GM23338 (cell line): ENCODE data around the gene GPRC5D. TPM values are rescaled to one million over a fixed set of nuclear protein-coding genes. Genes with fewer than 3 reads are reported as not detected.

Experiments
- ATAC-seq: fragments of 200-7000 bp; cut with Tn5 transposase; 3 replicates; pipeline ENCODE4 v1.9.1; 2020
- DNase-seq: peaks from one replicate; pipeline ENCODE4 v3.0.0-alpha.2; 2015; ENCODE audit warnings: low spot score
- H2AFZ ChIP-seq: fragments of 200-600 bp; sonication (generic); 2 replicates; pipeline ENCODE4 v1.8.0; 2016; ENCODE audit warnings: antibody characterized with exemption, mild to moderate bottlenecking, moderate library complexity
- H3F3A ChIP-seq: fragments of 200-600 bp; sonication (generic); replicated peaks from 2 replicates; pipeline ENCODE4 v1.8.0; 2017; ENCODE audit warnings: antibody characterized with exemption, mixed run types, low read depth
- H3K27ac ChIP-seq: fragments of 200-600 bp; sonication (generic); 2 replicates; pipeline ENCODE4 v1.6.1; 2016; ENCODE audit warnings: low read depth
- H3K27me3 ChIP-seq: fragments of 200-600 bp; sonication (generic); 2 replicates; pipeline ENCODE4 v1.8.0; 2016; ENCODE audit warnings: mild to moderate bottlenecking, mixed run types, moderate library complexity; ENCODE audit not compliant: insufficient read depth
- H3K36me3 ChIP-seq: fragments of 200-600 bp; sonication (generic); 2 replicates; pipeline ENCODE4 v1.8.0; 2016; ENCODE audit warnings: mild to moderate bottlenecking; ENCODE audit not compliant: insufficient read depth
- H3K4me1 ChIP-seq: fragments of 200-600 bp; sonication (generic); 2 replicates; pipeline ENCODE4 v1.8.0; 2016; ENCODE audit warnings: mild to moderate bottlenecking, moderate library complexity; ENCODE audit not compliant: insufficient read depth
- H3K4me2 ChIP-seq: fragments of 200-600 bp; sonication (generic); 2 replicates; pipeline ENCODE4 v1.7.1; 2017; ENCODE audit warnings: mixed run types
- H3K4me3 ChIP-seq: fragments of 200-600 bp; sonication (generic); 2 replicates; pipeline ENCODE4 v1.6.1; 2016; ENCODE audit warnings: mixed run types
- H3K79me2 ChIP-seq: fragments of 200-600 bp; sonication (generic); replicated peaks from 2 replicates; pipeline ENCODE4 v1.8.0; 2017; ENCODE audit warnings: mild to moderate bottlenecking; ENCODE audit not compliant: insufficient read depth
- H3K9me2 ChIP-seq: fragments of 200-600 bp; sonication (generic); 2 replicates; pipeline ENCODE4 v1.8.0; 2017; ENCODE audit not compliant: insufficient read depth
- H4K20me1 ChIP-seq: fragments of 200-600 bp; sonication (generic); replicated peaks from 2 replicates; pipeline ENCODE4 v1.8.0; 2017; ENCODE audit warnings: mild to moderate bottlenecking; ENCODE audit not compliant: insufficient read depth
- H3K27ac Mint-ChIP-seq: 2 replicates; pipeline ENCODE4 v1.8.0; 2020; ENCODE audit warnings: inconsistent platforms, mild to moderate bottlenecking, moderate library complexity, mixed read lengths
- H3K27me3 Mint-ChIP-seq: 3 replicates; pipeline ENCODE4 v1.8.0; 2022; ENCODE audit warnings: low read depth, mild to moderate bottlenecking, moderate library complexity, mixed read lengths, inconsistent platforms; ENCODE audit not compliant: insufficient read depth, poor library complexity
- H3K36me3 Mint-ChIP-seq: 3 replicates; pipeline ENCODE4 v1.8.0; 2021; ENCODE audit warnings: low read depth, mild to moderate bottlenecking, inconsistent platforms, moderate library complexity, mixed read lengths
- H3K4me1 Mint-ChIP-seq: 3 replicates; pipeline ENCODE4 v1.8.0; 2020; ENCODE audit warnings: mild to moderate bottlenecking, inconsistent platforms, mixed read lengths
- H3K4me3 Mint-ChIP-seq: 3 replicates; pipeline ENCODE4 v1.8.0; 2021; ENCODE audit warnings: moderate library complexity, mild to moderate bottlenecking, inconsistent platforms, mixed read lengths
- H3K9me3 Mint-ChIP-seq: 3 replicates; pipeline ENCODE4 v1.8.0; 2020; ENCODE audit warnings: moderate library complexity, mild to moderate bottlenecking, inconsistent platforms, mixed read lengths
- CREB1 ChIP-seq: fragments of 250-450 bp; sonication (Bioruptor Pico); IDR thresholded peaks from 2 replicates; pipeline ENCODE4 v1.5.0; 2020; ENCODE audit warnings: low read depth, mild to moderate bottlenecking, moderate library complexity
- CTCF ChIP-seq, 2 experiments: fragments of 200-600 bp in 1 of 2; sonication (generic) in 1 of 2; conservative IDR thresholded peaks; 2 replicates each; pipeline versions ENCODE4 v1.5.1 to v1.6.1; 2016 to 2017; ENCODE audit warnings: antibody characterized with exemption in 2 of 2, low read depth in 2 of 2, mild to moderate bottlenecking in 2 of 2, moderate library complexity in 1 of 2
- ETS1 ChIP-seq: IDR thresholded peaks from 2 replicates; pipeline ENCODE4 v1.6.1; 2016; ENCODE audit warnings: antibody characterized with exemption
- EZH2 ChIP-seq: fragments of 200-600 bp; sonication (generic); IDR thresholded peaks from one replicate; pipeline ENCODE4 v1.8.0; 2017; ENCODE audit warnings: antibody characterized with exemption, mild to moderate bottlenecking, low read depth; ENCODE audit not compliant: unreplicated experiment
- EZH2phosphoT487 ChIP-seq: fragments of 200-600 bp; sonication (generic); IDR thresholded peaks from one replicate; pipeline ENCODE4 v1.8.1; 2018; ENCODE audit warnings: antibody characterized with exemption; ENCODE audit not compliant: unreplicated experiment
- NANOG ChIP-seq: IDR thresholded peaks from 2 replicates; pipeline ENCODE4 v1.6.1; 2016; ENCODE audit warnings: antibody characterized with exemption, borderline replicate concordance
- STAT1 ChIP-seq: IDR thresholded peaks from one replicate; pipeline ENCODE4 v1.6.1; 2016; ENCODE audit warnings: antibody characterized with exemption; ENCODE audit not compliant: unreplicated experiment
- ZNF114 ChIP-seq: fragments of 250-450 bp; sonication (Bioruptor Pico); IDR thresholded peaks from 2 replicates; pipeline ENCODE4 v1.5.0; 2020; ENCODE audit warnings: mild to moderate bottlenecking, moderate library complexity
- ZNF331 ChIP-seq: fragments of 250-450 bp; sonication (Bioruptor Pico); IDR thresholded peaks from 2 replicates; pipeline ENCODE4 v1.5.0; 2020; ENCODE audit warnings: low read depth, mild to moderate bottlenecking, moderate library complexity
- ZNF462 ChIP-seq: fragments of 250-450 bp; sonication (Bioruptor Pico); IDR thresholded peaks from 2 replicates; pipeline ENCODE4 v1.5.0; 2020; ENCODE audit warnings: mild to moderate bottlenecking, moderate library complexity
- polyA plus RNA-seq: library from polyadenylated mRNA; unstranded; fragments of >200 nt; fragmentation: Nextera tagmentation; extraction: Ambion mirVana; gene quantifications from 2 replicates; pipeline ENCODE4 v1.2.1, GENCODE V29; 2016
- total RNA-seq: library from RNA; depleted of rRNA; stranded (reverse); fragments of >200 nt; shearing (Covaris generic); gene quantifications from 2 replicates; pipeline ENCODE4 v1.2.3, GENCODE V29; 2014

The GPRC5D gene
- total and polyA plus RNA-seq, 2 experiments from 2014 or later: not detected

- TF ChIP-seq CTCF (conservative IDR thresholded peaks at IDR 0.05; ENCODE audit: low read depth in 2 of 2): no peak
- TF ChIP-seq ZNF331 (CRISPR knock-in tag): no peak
- no peak for TF ChIP-seq ZNF114 (CRISPR knock-in tag)
- no peak for TF ChIP-seq STAT1
- TF ChIP-seq EZH2phosphoT487: no peak
Measured at GRCh38 chr12:12946686-12947355, 5.1 kb downstream of the GPRC5D start (continued).

- H3K27me3 Mint-ChIP-seq: peaks cover 3% of the 10 kb centered on the region
- H3K4me3 Mint-ChIP-seq: no peak overlapping the region
- ATAC-seq (no peak), DNase-seq (no peak)
- no peaks in the 10 kb centered on the region for H3K4me1 Mint-ChIP-seq
- Histone ChIP-seq H3K27ac (no peak overlapping the region), H4K20me1 (no peaks in the 10 kb centered on the region), H3K9me2 (no peaks in the 10 kb centered on the region), H3K4me2 (no peak overlapping the region), H3K27me3 (no peaks in the 10 kb centered on the region), H3K4me3 (no peak overlapping the region), H3K79me2 (no peaks in the 10 kb centered on the region), H2AFZ (no peak overlapping the region), H3K36me3 (no peaks in the 10 kb centered on the region), H3F3A (no peaks in the 10 kb centered on the region), H3K4me1 (no peaks in the 10 kb centered on the region)
- no peaks in the 10 kb centered on the region for H3K36me3 Mint-ChIP-seq
- H3K9me3 Mint-ChIP-seq: no peaks in the 10 kb centered on the region
- no peak overlapping the region for H3K27ac Mint-ChIP-seq
- TF ChIP-seq ZNF462: no peak
- TF ChIP-seq ETS1: no peak
- TF ChIP-seq ZNF331 (CRISPR knock-in tag): no peak
- no peak for TF ChIP-seq CTCF (conservative IDR thresholded peaks at IDR 0.05; ENCODE audit: low read depth in 2 of 2)
- no peak for TF ChIP-seq EZH2phosphoT487
- TF ChIP-seq EZH2: no peak
- no peak for TF ChIP-seq NANOG
- TF ChIP-seq ZNF114 (CRISPR knock-in tag): no peak
- no peak for TF ChIP-seq CREB1
Measured at GRCh38 chr12:12945591-12945990, 6.4 kb downstream of the GPRC5D start.
